HG02943 (cell line): ENCODE measurements around the gene TMEM87A.
"Not testable (repeated sequence)": the region's sequence is repeated elsewhere in the genome, so short reads cannot be mapped to it uniquely, and the experiment has no call there.

ENCODE experiments used
- ATAC-seq: cut with Tn5 transposase; IDR thresholded peaks from one replicate; pipeline ENCODE4 v1.9.1; 2021; ENCODE audit warnings: mild to moderate bottlenecking, low read depth, moderate library complexity; ENCODE audit not compliant: unreplicated experiment

The TMEM87A gene

GRCh38 chr15:42272939-42273899, at the start of gene TMEM87A, which contains the start of gene GANC:
TMEM87A (minus strand) TSS chr15:42273433; CDS start chr15:42273398, 35 bp downstream.
GANC (plus strand) TSS chr15:42273201; CDS start chr15:42274482, 1,281 bp downstream.
- peak; percentile 91 for ATAC-seq

- no peak for ATAC-seq
These were observed 46.0 kb upstream of the TMEM87A start for GRCh38 chr15:42319206-42319605.

DNA sequence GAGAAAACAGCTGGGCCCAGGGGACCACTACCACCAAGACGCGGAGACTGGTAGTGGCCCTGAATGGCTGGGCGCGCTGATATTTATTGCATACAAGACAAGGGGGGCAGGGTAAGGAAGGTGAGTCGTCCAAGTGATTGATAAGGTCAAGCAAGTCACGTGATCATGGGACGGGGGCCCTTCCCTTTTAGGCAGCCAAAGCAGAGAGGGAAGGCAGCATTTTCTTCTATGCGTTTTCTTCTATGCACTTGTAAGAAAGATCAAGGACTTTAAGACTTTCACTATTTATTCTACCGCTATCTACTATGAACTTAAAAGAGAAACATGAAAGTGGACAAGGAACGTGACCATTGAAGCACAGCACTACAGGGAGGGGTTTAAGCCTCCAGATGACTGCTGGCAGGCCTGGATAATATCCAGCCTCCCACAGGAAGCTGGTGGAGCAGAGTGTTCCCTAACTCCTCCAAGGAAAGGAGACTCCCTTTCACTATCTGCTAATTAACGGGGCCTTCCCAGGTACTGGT, 43.1 kb upstream of the TMEM87A start:
- not testable (repeated sequence) for ATAC-seq

GRCh38 chr15:42315521-42315920, 42.3 kb upstream of the TMEM87A start:
- ATAC-seq: no peak

DNA sequence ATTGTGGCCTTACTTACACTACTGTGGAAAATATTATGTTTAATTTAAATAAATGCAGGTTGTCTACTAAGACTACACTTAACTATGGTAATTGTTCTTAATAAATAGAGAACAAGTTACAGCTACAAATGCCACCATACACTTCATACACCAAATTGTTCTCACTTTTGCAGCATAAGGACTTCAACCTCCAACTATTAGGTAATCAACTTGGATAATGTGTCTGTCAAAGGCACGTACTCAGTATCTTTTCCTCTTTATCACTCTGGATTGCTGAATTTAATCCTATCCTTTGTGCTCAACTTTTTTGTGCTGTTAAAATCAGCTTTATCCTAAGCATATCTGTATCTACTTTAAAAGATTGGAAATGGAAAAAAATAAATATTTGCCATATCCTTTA, 41.6 kb upstream of the TMEM87A start:
- ATAC-seq: no peak

GRCh38 chr15:42313463-42313862, 40.2 kb upstream of the TMEM87A start:
- ATAC-seq: no peak

DNA sequence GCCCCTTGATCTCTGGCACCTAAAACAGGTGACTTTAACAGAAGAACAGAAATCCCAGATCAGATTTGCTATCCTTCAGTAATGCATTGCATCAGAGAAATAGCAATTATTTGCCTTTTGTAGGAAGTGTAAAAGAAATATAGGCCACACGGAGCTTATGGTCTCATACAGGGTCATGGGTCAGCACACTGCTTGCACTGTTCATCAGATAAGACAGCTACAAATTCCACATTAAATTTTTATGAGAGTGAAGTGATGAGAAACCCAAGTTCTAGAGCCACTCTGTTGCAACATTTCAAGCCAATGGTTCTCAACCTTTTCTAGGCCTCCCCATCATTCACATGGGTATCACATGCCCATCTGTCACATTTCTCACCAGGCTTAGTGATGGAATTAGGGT, 33.4 kb upstream of the TMEM87A start:
- ATAC-seq: no peak

GRCh38 chr15:42301004-42301403, 27.8 kb upstream of the TMEM87A start:
- not testable (repeated sequence) for ATAC-seq

- no peak for ATAC-seq
These were observed 15.9 kb upstream of the TMEM87A start for GRCh38 chr15:42289166-42289565.

- ATAC-seq: no peak
These were observed 14.7 kb upstream of the TMEM87A start for GRCh38 chr15:42287931-42288330.

GRCh38 chr15:42286445-42287029, 13.3 kb upstream of the TMEM87A start:
- no peak for ATAC-seq

DNA sequence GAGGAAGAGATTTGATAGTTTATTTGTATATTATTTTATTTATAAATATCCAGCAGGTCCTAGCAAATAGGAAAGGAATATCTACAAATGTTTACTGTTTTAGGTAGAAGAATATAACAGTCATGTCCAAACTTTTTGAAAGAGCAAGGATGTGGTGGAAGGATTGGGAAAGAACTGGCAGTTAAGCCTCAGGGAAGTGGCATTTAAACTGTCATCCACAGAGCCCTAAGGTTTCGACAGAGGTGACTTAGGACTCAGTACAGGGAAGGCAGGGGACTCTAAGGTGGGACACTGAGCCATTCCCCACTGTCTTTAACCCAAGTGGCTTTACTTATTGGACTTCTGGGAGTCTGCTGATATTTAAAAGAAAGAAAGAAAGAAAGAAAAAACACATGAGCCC, 11.8 kb upstream of the TMEM87A start:
- no peak for ATAC-seq

DNA sequence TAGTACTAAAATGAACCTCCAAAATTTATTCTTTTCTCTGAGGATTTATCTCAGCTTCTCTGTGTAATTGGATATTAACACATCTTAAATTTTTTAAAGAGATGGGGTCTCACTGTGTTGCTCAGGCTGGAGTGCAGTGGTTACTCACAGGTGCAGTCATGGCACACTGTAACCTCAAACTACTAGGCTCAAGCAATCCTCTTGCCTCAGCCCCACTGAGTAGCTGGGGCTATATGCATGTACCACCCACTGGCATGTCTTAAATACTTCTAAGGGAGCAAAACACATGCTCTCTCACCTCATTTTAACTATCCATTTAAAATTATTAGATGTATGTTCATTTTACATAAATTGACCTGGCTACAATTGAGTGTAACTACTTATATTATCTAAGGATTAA, 11.3 kb upstream of the TMEM87A start:
- ATAC-seq: no peak

GRCh38 chr15:42283671-42284070, 10.4 kb upstream of the TMEM87A start:
- no peak for ATAC-seq

- no peak for ATAC-seq
These were observed 9.7 kb upstream of the TMEM87A start for GRCh38 chr15:42282926-42283325.

GRCh38 chr15:42282344-42282743, 9.1 kb upstream of the TMEM87A start:
- ATAC-seq: no peak

DNA sequence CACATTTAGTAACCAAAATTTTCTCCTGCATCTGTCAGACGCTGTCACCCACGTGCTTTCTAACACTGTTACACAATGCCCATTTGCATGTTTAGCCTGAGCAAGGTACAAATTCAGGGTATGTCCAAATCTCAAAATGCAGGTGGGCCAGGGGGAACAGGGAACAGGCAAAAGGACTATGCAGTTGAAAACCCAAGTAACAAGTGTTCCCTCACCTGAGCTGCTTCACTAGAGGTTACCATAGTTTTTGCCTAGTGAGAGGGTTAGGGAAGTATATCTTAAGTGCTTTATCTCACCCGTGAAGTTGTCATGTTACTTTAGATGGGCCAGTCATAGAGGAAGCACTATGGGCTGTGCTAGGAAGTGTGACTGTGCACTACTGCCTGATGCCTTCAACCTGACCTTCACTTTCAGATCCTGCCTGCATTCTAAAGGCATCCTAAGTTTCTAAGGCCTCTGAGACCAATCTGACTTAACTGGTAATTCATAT, 6.0 kb upstream of the TMEM87A start:
- no peak for ATAC-seq

GRCh38 chr15:42276762-42277161, 3.5 kb upstream of the TMEM87A start:
- ATAC-seq: no peak

DNA sequence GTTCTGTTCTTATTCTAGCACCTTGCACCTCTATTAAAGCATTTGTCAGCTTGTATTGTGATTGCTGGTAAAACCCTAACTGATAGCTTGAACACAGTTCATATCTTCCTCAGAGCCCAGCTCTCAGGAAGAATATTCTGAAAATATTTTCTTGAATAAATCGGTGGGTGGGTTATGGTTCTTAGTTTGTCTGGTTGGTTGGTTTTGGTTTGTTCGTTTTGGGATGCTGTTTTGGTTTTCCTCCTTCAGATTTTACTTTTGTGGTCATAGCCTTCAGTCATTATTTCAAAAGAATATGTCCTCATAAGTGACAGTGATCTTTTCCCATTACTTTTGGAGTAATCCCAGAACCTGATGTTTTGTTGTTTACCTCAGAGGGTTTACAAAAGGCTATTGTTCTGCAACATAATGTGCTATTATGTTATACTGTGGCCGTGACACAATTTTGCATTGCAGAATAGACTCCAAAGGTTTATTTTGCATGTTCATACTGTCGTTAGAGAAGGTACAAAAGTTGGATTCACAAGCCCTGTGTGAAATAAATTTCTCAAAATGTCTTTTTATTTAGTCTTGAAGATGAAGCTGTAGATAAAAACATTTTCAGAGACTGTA, 2.7 kb upstream of the TMEM87A start:
- ATAC-seq: no peak

- no peak for ATAC-seq
These were observed 1.4 kb upstream of the TMEM87A start for GRCh38 chr15:42274702-42274989.
